ENCODE measurements around the gene TSPAN10. TPM values are rescaled to one million over a fixed set of nuclear protein-coding genes. Genes with fewer than 3 reads are reported as not detected.

The TSPAN10 gene
- total and polyA plus RNA-seq, 2 of the 4 experiments (the other 2 are of a cell fraction), result 1.4 to 4.5 TPM

- TSS peak; percentile 85 for BruUV-seq (replicated peaks)
- H2BK15ac ChIP-seq (ENCODE audit: low read depth, low read length), result no peak overlapping the region
- CTCF ChIA-PET, result no interaction called here
- peaks cover 15 to 53% of the 10 kb centered on the region in 2 experiments for H3K79me1 ChIP-seq (ENCODE audit: low read depth in 1 of 2, low read length in 2 of 2)
- ATAC-seq (ENCODE audit: low read depth) (no peak), DNase-seq (no peak)
- intact Hi-C loops (cut with micrococcal nuclease) (no loop called here), in situ Hi-C loops (cut with MboI; ENCODE audit: low sequenced_read_pairs) (no loop called here), dilution Hi-C loops (cut with HindIII; ENCODE audit: low sequenced_read_pairs, unreplicated experiment) (no loop called here)
- no peak overlapping the region for H2BK5ac ChIP-seq (ENCODE audit: low read depth, low read length, poor library complexity, severe bottlenecking)
- no peak overlapping the region for H3K4me2 ChIP-seq (ENCODE audit: low read depth, low read length)
- no peaks in the 10 kb centered on the region for H3K4me1 ChIP-seq (ENCODE audit: control insufficient read depth, insufficient read depth, low read length)
- H2AK5ac ChIP-seq (ENCODE audit: low read depth, low read length), result no peak overlapping the region
- H3K4ac ChIP-seq (ENCODE audit: low read depth, low read length), result no peak overlapping the region
- H3K56ac ChIP-seq (ENCODE audit: extremely low read depth, insufficient read depth, low read length), result no peak overlapping the region
- POLR2A ChIA-PET (ENCODE audit: unreplicated experiment), result no interaction called here
- H3K23ac ChIP-seq (ENCODE audit: low read depth, low read length), result no peak overlapping the region
- H3K18ac ChIP-seq (ENCODE audit: low read depth, low read length), result no peak overlapping the region
- no peak overlapping the region for H3K27ac ChIP-seq (ENCODE audit: insufficient read depth, low read length)
- no peak overlapping the region for H4K5ac ChIP-seq (ENCODE audit: low read depth, low read length)
- no peak overlapping the region for H3K4me3 ChIP-seq (ENCODE audit: insufficient read depth, low read depth, low read length)
- TF ChIP-seq ELK1 (IDR thresholded peaks at IDR 0.05; ENCODE audit: borderline replicate concordance, low read depth, low read length) (no peak), FOS (IDR thresholded peaks at IDR 0.05; ENCODE audit: low read depth, low read length) (no peak), CHD1 (IDR thresholded peaks at IDR 0.05; ENCODE audit: low read depth, low read length) (no peak), RCOR1 (IDR thresholded peaks at IDR 0.05; ENCODE audit: insufficient replicate concordance, low read length) (no peak), RFX5 (IDR thresholded peaks at IDR 0.05; ENCODE audit: low read depth, low read length) (no peak), NFE2L2 (IDR thresholded peaks at IDR 0.05; ENCODE audit: low read depth, low read length) (no peak), CEBPB (IDR thresholded peaks at IDR 0.05; ENCODE audit: low read depth, low read length) (no peak), RAD21 (IDR thresholded peaks at IDR 0.05; ENCODE audit: low read length) (no peak), MAZ (IDR thresholded peaks at IDR 0.05; ENCODE audit: borderline replicate concordance, low read depth, low read length) (no peak), USF2 (IDR thresholded peaks at IDR 0.05; ENCODE audit: low read depth, low read length) (no peak), MAFK (IDR thresholded peaks at IDR 0.05; ENCODE audit: low read depth, low read length) (no peak), SMC3 (IDR thresholded peaks at IDR 0.05; ENCODE audit: low read depth, low read length) (no peak), MXI1 (IDR thresholded peaks at IDR 0.05; ENCODE audit: borderline replicate concordance, low read depth, low read length) (no peak), BHLHE40 (IDR thresholded peaks at IDR 0.05; ENCODE audit: low read depth, low read length) (no peak), POLR2A (IDR thresholded peaks at IDR 0.05; ENCODE audit: low read depth, low read length) (no peak)
- TF ChIP-seq, protein P1, sequence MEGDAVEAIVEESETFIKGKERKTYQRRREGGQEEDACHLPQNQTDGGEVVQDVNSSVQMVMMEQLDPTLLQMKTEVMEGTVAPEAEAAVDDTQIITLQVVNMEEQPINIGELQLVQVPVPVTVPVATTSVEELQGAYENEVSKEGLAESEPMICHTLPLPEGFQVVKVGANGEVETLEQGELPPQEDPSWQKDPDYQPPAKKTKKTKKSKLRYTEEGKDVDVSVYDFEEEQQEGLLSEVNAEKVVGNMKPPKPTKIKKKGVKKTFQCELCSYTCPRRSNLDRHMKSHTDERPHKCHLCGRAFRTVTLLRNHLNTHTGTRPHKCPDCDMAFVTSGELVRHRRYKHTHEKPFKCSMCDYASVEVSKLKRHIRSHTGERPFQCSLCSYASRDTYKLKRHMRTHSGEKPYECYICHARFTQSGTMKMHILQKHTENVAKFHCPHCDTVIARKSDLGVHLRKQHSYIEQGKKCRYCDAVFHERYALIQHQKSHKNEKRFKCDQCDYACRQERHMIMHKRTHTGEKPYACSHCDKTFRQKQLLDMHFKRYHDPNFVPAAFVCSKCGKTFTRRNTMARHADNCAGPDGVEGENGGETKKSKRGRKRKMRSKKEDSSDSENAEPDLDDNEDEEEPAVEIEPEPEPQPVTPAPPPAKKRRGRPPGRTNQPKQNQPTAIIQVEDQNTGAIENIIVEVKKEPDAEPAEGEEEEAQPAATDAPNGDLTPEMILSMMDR (conservative IDR thresholded peaks at IDR 0.05; ENCODE audit: low read depth, low read length), result no peak
- peaks cover 8% of the 10 kb centered on the region; the same call in 1 of the 2 replicates for H4K20me1 ChIP-seq (ENCODE audit: insufficient read depth, low read length)
- H3K9me1 ChIP-seq (ENCODE audit: insufficient read depth, low read length), result no peaks in the 10 kb centered on the region
- H3K14ac ChIP-seq (replicated peaks; ENCODE audit: low read depth, low read length), result no peak overlapping the region
- H2BK20ac ChIP-seq (ENCODE audit: low read depth, low read length), result no peak overlapping the region
- peaks cover 45% of the 10 kb centered on the region for H3K36me3 ChIP-seq (ENCODE audit: control insufficient read depth, insufficient read depth, low read length)
- H4K8ac ChIP-seq (ENCODE audit: low read depth in 2 of 2, low read length in 2 of 2), result no peak overlapping the region
- no peaks in the 10 kb centered on the region for H3K27me3 ChIP-seq (ENCODE audit: control insufficient read depth, insufficient read depth, low read length)
- 93% methylated on average over 7 of the region's 18 CpGs; no CpG with 5 or more reads in 1 of the 2 experiments for WGBS, 2 experiments (ENCODE audit: extremely low coverage in 2 of 2, insufficient read length in 1 of 2)
- no peak overlapping the region for H2BK120ac ChIP-seq (ENCODE audit: low read depth, low read length)
- H2AK9ac ChIP-seq (replicated peaks; ENCODE audit: low read depth, low read length, poor library complexity), result no peak overlapping the region
- H3K9me3 ChIP-seq (ENCODE audit: control insufficient read depth, insufficient read depth, low read length), result no peaks in the 10 kb centered on the region
- no peak overlapping the region for H3K9ac ChIP-seq (ENCODE audit: low read depth, low read length)
- no peak overlapping the region for H2AFZ ChIP-seq (replicated peaks; ENCODE audit: low read length, poor library complexity)
- no peak overlapping the region for H4K91ac ChIP-seq (ENCODE audit: insufficient read depth, low read depth, low read length)
Observed at GRCh38 chr17:81673561-81674258, 36.7 kb downstream of the TSPAN10 start.
